B cell (primary cell): Measurements from ENCODE around the gene TRIM27. TPM values are rescaled to one million over a fixed set of nuclear protein-coding genes. Genes with fewer than 3 reads are reported as not detected.
"Not testable (repeated sequence)": the region's sequence is repeated elsewhere in the genome, so short reads cannot be mapped to it uniquely, and the experiment has no call there.

Experiments used
- ATAC-seq: fragments of 200-7000 bp; cut with Tn5 transposase; one replicate; pipeline ENCODE4 v1.10.0; 2021; ENCODE audit warnings: low read depth, mild to moderate bottlenecking, moderate number of reproducible peaks, moderate library complexity
- CTCF ChIA-PET: fragments of 350-600 bp; sonication (Branson Sonifier 250); formaldehyde crosslinking; loops from one replicate; lab custom pipeline; 2021; ENCODE audit warnings: antibody characterized with exemption, inconsistent platforms; lab: Charles Lee
- POLR2A ChIA-PET: fragments of 350-600 bp; sonication (Branson Sonifier 250); formaldehyde crosslinking; loops from one replicate; lab custom pipeline; 2021; ENCODE audit warnings: antibody characterized with exemption; lab: Charles Lee
- DNase-seq: peaks from one replicate; pipeline ENCODE4 v3.0.0; 2013
- H2AFZ ChIP-seq: 2 replicates; pipeline ENCODE4 v1.6.1; 2012; ENCODE audit warnings: mild to moderate bottlenecking, low read depth, low read length; ENCODE audit not compliant: insufficient read depth, poor library complexity, severe bottlenecking
- H3K27ac ChIP-seq, 2 donors: 1 replicate in 1 of 2; 2 replicates in 1 of 2; pipeline ENCODE4 v1.5.1; 2012 to 2013; ENCODE audit warnings: low read length in 2 of 2, mild to moderate bottlenecking in 2 of 2, moderate library complexity in 1 of 2
- H3K27me3 ChIP-seq, 4 experiments: fragments of 200-600 bp in 1 of 4; sonication (generic) in 1 of 4; replicated peaks in 1 of 4; 1 replicate in 2 of 4; 2 replicates in 2 of 4; pipeline versions ENCODE4 v1.6.1 to v1.7.0; 2013 to 2016; ENCODE audit warnings: low read length in 3 of 4, mild to moderate bottlenecking in 2 of 4, mixed read lengths in 1 of 4, moderate library complexity in 1 of 4; ENCODE audit not compliant: insufficient read depth in 4 of 4, control insufficient read depth in 3 of 4; ENCODE audit errors: control extremely low read depth in 1 of 4
- H3K36me3 ChIP-seq, 2 experiments: replicated peaks in 1 of 2; 1 replicate in 1 of 2; 2 replicates in 1 of 2; pipeline versions ENCODE4 v1.6.1 to v1.7.1; 2013; ENCODE audit warnings: low read length in 1 of 2; ENCODE audit not compliant: insufficient read depth in 2 of 2, control insufficient read depth in 1 of 2; ENCODE audit errors: control extremely low read depth in 1 of 2, extremely low read depth in 1 of 2
- H3K4me1 ChIP-seq, 2 donors: fragments of 200-600 bp in 1 of 2; sonication (generic) in 1 of 2; 1 replicate in 1 of 2; 2 replicates in 1 of 2; pipeline versions ENCODE4 v1.5.1 to v1.6.1; 2013 to 2017; ENCODE audit warnings: low read length in 2 of 2; ENCODE audit not compliant: control insufficient read depth in 2 of 2, insufficient read depth in 2 of 2
- H3K4me2 ChIP-seq: replicated peaks from 2 replicates; pipeline ENCODE3; 2012; ENCODE audit warnings: mild to moderate bottlenecking, low read depth, low read length; ENCODE audit not compliant: poor library complexity, severe bottlenecking
- H3K4me3 ChIP-seq, 5 experiments: fragments of 200-600 bp in 1 of 5; sonication (generic) in 1 of 5; 1 replicate in 3 of 5; 2 replicates in 2 of 5; pipeline versions ENCODE4 v1.5.1 to v1.7.0; 2011 to 2016; ENCODE audit warnings: low read length in 4 of 5, mild to moderate bottlenecking in 4 of 5, low read depth in 2 of 5, control low read depth in 1 of 5, moderate library complexity in 1 of 5; ENCODE audit not compliant: insufficient read depth in 1 of 5; ENCODE audit errors: control extremely low read depth in 1 of 5, extremely low read depth in 1 of 5
- H3K79me2 ChIP-seq: fragments of 200-600 bp; sonication (generic); one replicate; pipeline ENCODE4 v1.6.0; 2016; ENCODE audit warnings: low read length; ENCODE audit not compliant: control insufficient read depth, insufficient read depth
- H3K9ac ChIP-seq: fragments of 200-600 bp; sonication (generic); 2 replicates; pipeline ENCODE4 v1.6.1; 2017; ENCODE audit warnings: mild to moderate bottlenecking, low read length, moderate library complexity
- H3K9me3 ChIP-seq, 3 donors: one replicate each; pipeline versions ENCODE4 v1.6.1 to v1.7.1; 2013; ENCODE audit warnings: low read length in 2 of 3; ENCODE audit not compliant: control insufficient read depth in 2 of 3, insufficient read depth in 1 of 3; ENCODE audit errors: control extremely low read depth in 1 of 3
- H4K20me1 ChIP-seq: 2 replicates; pipeline ENCODE4 v1.6.0; 2012; ENCODE audit warnings: mild to moderate bottlenecking, low read length; ENCODE audit not compliant: insufficient read depth, control insufficient read depth, poor library complexity, severe bottlenecking
- H3K27ac Mint-ChIP-seq: one replicate; pipeline ENCODE4 v1.8.0; 2021; ENCODE audit warnings: mixed read lengths
- H3K27me3 Mint-ChIP-seq: one replicate; pipeline ENCODE4 v1.8.0; 2021; ENCODE audit warnings: mixed read lengths
- H3K4me1 Mint-ChIP-seq: one replicate; pipeline ENCODE4 v1.8.0; 2021; ENCODE audit warnings: mixed read lengths
- H3K4me3 Mint-ChIP-seq: one replicate; pipeline ENCODE4 v1.8.0; 2021; ENCODE audit warnings: mixed read lengths
- H3K9me3 Mint-ChIP-seq: one replicate; pipeline ENCODE4 v1.8.0; 2022; ENCODE audit warnings: mixed read lengths; ENCODE audit not compliant: insufficient read depth
- EZH2 ChIP-seq: IDR thresholded peaks from 2 replicates; pipeline ENCODE4 v1.6.1; 2012; ENCODE audit warnings: borderline replicate concordance, low read depth, mild to moderate bottlenecking, moderate library complexity, low read length; ENCODE audit not compliant: insufficient read depth, poor library complexity, severe bottlenecking
- WGBS: methylation state at CpG from one replicate; pipeline ENCODE4 v1.1.5; 2013; ENCODE audit warnings: missing lambda C conversion rate; ENCODE audit not compliant: insufficient coverage; 5-methylcytosine and 5-hydroxymethylcytosine counted together
- intact Hi-C: fragments of 100-400 bp; cut with micrococcal nuclease; formaldehyde crosslinking; loops from one replicate; pipeline ENCODE4 v1.10.0; 2022
- polyA plus RNA-seq: library from polyadenylated mRNA; depleted of rRNA; stranded (reverse); fragments of >200 nt; gene quantifications from 2 replicates; pipeline ENCODE4 v1.2.3, GENCODE V29; 2012
- total RNA-seq, 2 donors: library from RNA; stranded (reverse); fragments of 120-200 nt in 1 of 2; gene quantifications; 1 replicate in 1 of 2; 2 replicates in 1 of 2; pipeline versions ENCODE4 v1.2.3 to v1.2.4, GENCODE V29; 2013 to 2022
- TF ChIP-seq, protein P1 (sequence below): fragments of 200-600 bp; IDR thresholded peaks from one replicate; pipeline ENCODE4 v1.8.0; 2022; ENCODE audit warnings: antibody characterized with exemption, mild to moderate bottlenecking

The TRIM27 gene
- total and polyA plus RNA-seq, 2 donors (not counting 1 experiment from before 2014, with no cell fraction given) = 48.3 to 70.0 TPM

- intact Hi-C loops = no loop called here
- no peak overlapping the region for H3K27ac ChIP-seq
- no peak overlapping the region for H3K4me3 Mint-ChIP-seq
- H3K79me2 ChIP-seq = peaks cover 4% of the 10 kb centered on the region
- ChIA-PET CTCF (no interaction called here), POLR2A (no interaction called here)
- H2AFZ ChIP-seq = no peak overlapping the region
- H3K27ac Mint-ChIP-seq = no peak overlapping the region
- no peaks in the 10 kb centered on the region for H3K4me1 Mint-ChIP-seq
- H3K27me3 ChIP-seq = peaks cover 0 to 3% (median 1%) of the 10 kb centered on the region in 4 experiments
- H4K20me1 ChIP-seq = no peaks in the 10 kb centered on the region
- H3K4me3 ChIP-seq = no peak overlapping the region
- peaks cover 0 to 7% of the 10 kb centered on the region in 2 donors for H3K4me1 ChIP-seq
- peaks cover 16% of the 10 kb centered on the region for H3K27me3 Mint-ChIP-seq
- TF ChIP-seq, protein P1, sequence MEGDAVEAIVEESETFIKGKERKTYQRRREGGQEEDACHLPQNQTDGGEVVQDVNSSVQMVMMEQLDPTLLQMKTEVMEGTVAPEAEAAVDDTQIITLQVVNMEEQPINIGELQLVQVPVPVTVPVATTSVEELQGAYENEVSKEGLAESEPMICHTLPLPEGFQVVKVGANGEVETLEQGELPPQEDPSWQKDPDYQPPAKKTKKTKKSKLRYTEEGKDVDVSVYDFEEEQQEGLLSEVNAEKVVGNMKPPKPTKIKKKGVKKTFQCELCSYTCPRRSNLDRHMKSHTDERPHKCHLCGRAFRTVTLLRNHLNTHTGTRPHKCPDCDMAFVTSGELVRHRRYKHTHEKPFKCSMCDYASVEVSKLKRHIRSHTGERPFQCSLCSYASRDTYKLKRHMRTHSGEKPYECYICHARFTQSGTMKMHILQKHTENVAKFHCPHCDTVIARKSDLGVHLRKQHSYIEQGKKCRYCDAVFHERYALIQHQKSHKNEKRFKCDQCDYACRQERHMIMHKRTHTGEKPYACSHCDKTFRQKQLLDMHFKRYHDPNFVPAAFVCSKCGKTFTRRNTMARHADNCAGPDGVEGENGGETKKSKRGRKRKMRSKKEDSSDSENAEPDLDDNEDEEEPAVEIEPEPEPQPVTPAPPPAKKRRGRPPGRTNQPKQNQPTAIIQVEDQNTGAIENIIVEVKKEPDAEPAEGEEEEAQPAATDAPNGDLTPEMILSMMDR = no peak
- no peak for TF ChIP-seq EZH2
- DNase-seq = no peak
- ATAC-seq = no peak
- WGBS = no CpG with 5 or more reads among the region's 3 CpGs
- no peak overlapping the region for H3K4me2 ChIP-seq
- H3K9ac ChIP-seq = no peak overlapping the region
- H3K36me3 ChIP-seq = no peaks in the 10 kb centered on the region
- H3K9me3 Mint-ChIP-seq = no peaks in the 10 kb centered on the region
- no peaks in the 10 kb centered on the region for H3K9me3 ChIP-seq
These were observed 6.3 kb upstream of the TRIM27 start for GRCh38 chr6:28929887-28930620.

- H3K9me3 ChIP-seq, H3K27me3 ChIP-seq, H3K4me3 ChIP-seq, H3K4me1 Mint-ChIP-seq, H2AFZ ChIP-seq, H3K27ac Mint-ChIP-seq, intact Hi-C loops, H3K4me3 Mint-ChIP-seq, CTCF ChIA-PET, H3K4me2 ChIP-seq, H3K27ac ChIP-seq, H3K9me3 Mint-ChIP-seq, ATAC-seq, H3K36me3 ChIP-seq, H4K20me1 ChIP-seq, H3K9ac ChIP-seq, POLR2A ChIA-PET, DNase-seq: not testable (repeated sequence)
- peaks cover 3 to 12% of the 10 kb centered on the region in 2 donors for H3K4me1 ChIP-seq
- peaks cover 11% of the 10 kb centered on the region for H3K79me2 ChIP-seq
- 91% methylated on average over 8 of the region's 11 CpGs for WGBS
- H3K27me3 Mint-ChIP-seq = peaks cover 16% of the 10 kb centered on the region
These were observed 5.6 kb upstream of the TRIM27 start for GRCh38 chr6:28929339-28929738.
